Erythroblast (primary cell): ENCODE results near the gene FRRS1.

Experiments used
- GATA1 ChIP-seq: IDR thresholded peaks from 2 replicates; pipeline ENCODE4 v1.6.1; 2011; ENCODE audit warnings: low read depth, mild to moderate bottlenecking, control low read depth, low read length, moderate library complexity
- POLR2A ChIP-seq: IDR thresholded peaks from 2 replicates; pipeline ENCODE4 v1.6.1; 2011; ENCODE audit warnings: mild to moderate bottlenecking, low read length

DNA sequence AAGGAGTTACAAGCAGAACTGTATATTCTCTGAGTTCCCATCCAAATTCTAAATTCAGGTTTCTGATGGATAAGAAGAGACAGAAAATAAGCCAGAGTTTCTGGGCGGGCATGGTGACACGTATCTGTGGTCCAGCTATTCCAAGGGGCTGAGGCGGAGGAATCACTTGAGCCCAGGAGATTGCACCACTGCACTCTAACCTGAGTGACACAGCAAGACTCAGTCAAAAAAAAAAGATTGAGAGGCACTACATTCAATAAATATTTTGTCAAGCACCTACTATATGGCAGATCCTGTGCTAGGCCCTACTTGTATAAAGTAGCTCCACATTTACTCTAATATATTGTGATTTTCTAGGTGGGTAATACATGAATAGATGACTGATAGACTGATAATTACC is 6.4 kb upstream of the FRRS1 start:
- TF ChIP-seq POLR2A (no peak), GATA1 (no peak)
